G401.6 (cell line): Measurements from ENCODE around the gene STUB1.

Experiments
- FAIRE-seq: peaks from 2 replicates; lab custom pipeline; 2012; peaks lifted over from hg19 to GRCh38; lab: Jason Lieb, UNC

Gene STUB1

DNA sequence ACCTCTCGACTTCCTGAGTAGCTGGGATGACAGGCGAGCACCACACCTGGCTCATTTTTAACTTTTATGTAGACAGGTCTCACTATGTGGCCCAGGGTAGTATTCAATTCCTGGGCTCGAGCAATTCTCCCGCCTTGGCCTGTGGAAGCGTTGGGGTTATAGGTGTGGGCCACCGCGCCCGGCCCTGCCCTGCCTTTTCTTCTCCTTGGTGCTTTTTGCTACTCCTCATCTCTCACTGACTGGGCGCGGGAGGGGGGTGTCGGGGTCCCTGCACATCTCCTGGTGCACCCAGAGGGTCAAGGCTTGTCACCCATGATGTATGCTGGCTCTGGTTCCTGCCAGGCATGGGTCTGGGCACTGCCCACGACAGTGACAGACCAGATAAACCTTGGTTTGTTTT is 35.7 kb upstream of the STUB1 start:
- FAIRE-seq, result no peak

- FAIRE-seq, result no peak
Observed at GRCh38 chr16:645852-646678, 34.1 kb upstream of the STUB1 start.

- FAIRE-seq, result no peak
Observed at GRCh38 chr16:646679-647172, 33.5 kb upstream of the STUB1 start.

DNA sequence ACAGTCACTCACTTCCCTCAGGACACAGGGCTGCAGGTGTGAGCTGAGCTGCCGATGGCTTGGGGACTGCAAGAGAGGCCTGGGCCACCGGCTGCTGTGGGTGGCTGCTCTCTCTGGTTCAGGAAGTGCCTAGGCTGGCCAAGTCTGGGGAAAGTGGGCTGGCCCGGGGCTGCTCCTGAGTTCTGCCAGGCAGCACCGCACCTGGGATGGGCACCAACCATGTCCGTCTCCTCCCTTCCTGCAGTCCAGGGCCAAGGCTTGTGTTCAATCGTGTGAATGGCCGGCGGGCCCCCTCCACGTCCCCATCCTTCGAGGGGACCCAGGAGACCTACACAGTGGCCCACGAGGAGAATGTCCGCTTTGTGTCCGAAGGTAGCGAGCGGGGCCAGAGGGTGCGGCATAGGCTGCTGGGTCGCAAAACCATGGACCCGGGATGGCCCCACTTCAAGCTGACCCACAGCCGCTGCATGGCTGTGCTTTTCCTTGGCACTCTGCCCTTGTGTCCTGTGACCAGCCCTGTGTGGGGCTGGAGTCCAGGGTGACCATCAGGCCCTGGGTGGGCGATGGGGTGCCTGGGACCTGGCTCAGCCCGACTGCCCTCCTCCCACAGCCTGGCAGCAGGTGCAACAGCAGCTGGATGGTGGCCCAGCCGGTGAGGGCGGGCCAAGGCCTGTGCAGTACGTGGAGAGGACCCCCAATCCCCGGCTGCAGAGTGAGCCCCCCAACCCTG is 32.9 kb upstream of the STUB1 start:
- no peak for FAIRE-seq

GRCh38 chr16:648071-648780 is 32.0 kb upstream of the STUB1 start:
- FAIRE-seq, result no peak

DNA sequence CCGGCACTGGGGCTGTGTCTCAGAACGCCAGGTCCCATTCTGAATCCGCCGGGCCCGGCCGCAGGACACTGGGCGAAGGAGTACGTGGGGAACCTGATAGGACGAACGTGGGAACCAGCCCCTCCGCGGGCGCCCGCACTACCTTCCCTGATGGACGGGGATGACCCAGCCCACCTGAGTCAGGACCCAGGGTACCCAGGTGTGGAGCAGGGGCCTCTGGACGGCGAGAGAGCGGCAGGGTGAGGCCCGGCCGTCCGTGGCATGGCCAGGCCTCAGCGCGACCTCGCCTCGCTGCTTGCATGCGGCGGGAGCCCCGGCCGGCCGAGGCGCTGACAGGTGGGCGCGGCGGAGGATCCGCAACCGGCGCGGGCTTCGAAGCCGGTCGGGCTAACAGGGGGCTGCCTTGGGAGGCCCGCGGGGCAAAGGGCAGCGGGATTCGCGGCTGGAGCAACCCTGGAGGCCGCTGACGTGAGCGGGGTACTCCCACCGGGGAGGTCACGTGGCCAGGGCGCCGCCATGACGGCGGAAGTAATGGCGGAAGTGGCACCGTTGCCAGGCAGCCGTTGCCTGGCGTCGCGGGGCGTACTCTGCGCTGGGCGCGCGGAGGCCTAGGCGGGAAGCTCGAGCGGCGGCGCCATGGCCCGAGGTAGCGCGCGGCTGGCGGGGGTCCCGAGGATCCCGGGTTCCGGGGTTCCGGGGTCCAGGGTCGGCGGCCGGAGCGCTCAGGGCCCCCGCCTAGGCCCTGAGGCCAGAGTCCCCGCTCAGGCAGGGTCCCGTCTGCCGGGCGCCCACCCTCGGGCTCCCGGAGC is 31.2 kb upstream of the STUB1 start, which contains the start of gene WDR90:
TSS of gene WDR90 (plus strand) at position 585 of the 809 bp plus-strand sequence. CDS start at position 637, 52 bp downstream.
- peak; percentile 63 for FAIRE-seq

DNA sequence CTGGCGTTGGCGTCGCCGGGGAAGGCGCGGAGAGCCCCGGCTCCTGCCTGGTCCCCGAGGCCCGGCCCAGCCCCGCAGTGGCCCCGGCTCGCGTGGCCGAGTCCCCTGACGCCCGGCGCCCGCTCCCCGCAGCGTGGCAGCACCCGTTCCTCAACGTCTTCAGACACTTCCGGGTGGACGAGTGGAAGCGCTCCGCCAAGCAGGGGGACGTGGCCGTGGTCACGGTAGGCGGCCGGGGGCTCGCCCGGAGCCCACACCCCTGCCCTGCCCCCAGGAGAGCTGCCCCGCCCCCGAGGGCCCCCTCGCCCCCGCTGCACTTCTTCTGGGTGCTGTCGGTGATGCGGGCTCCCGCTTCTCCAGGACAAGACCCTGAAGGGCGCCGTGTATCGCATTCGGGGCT is 30.6 kb upstream of the STUB1 start:
- FAIRE-seq, result no peak

DNA sequence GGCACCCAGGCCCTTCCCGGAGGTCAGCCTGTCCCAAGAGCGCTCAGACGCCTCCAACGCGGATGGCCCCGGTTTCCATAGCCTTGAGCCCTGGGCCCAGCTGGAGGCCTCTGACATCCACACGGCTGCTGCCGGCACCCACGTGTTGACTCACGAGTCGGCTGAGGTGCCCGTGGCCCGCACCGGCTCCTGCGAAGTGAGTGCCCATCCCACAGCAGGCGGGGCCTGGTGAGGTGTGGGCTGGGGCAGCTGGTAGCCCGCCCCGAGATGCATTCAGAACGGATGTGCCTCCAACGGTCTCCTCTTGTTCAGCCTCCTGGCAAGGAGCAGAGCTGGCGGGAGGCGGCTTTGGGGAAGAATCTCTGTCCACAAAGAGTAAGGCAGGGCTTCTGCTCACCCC is 28.4 kb upstream of the STUB1 start:
- FAIRE-seq, result no peak

GRCh38 chr16:652454-653305 is 27.5 kb upstream of the STUB1 start:
- no peak for FAIRE-seq

- FAIRE-seq, result no peak
Observed at GRCh38 chr16:654034-654433, 26.2 kb upstream of the STUB1 start.

- no peak for FAIRE-seq
Observed at GRCh38 chr16:657487-657886, 22.7 kb upstream of the STUB1 start.

GRCh38 chr16:658679-659571 is 21.3 kb upstream of the STUB1 start:
- FAIRE-seq, result no peak

GRCh38 chr16:659618-660017 is 20.6 kb upstream of the STUB1 start:
- FAIRE-seq, result no peak

DNA sequence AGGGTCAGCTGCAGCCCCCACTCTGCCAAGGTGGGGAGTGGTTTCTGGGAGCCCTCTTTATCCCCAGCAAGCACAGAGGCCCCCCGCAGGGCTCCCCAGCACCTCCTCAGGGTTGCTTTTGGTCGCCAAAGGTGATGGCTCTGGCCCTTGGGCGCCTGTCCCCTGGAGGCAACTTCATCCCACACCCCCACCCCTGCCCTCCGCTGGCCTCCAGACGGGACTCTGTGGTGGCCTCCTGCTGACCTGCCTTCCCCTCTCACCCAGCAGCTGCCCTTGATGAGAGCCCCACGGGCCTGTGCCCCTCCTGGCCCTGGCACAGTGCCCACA is 20.1 kb upstream of the STUB1 start:
- FAIRE-seq, result no peak

GRCh38 chr16:660459-661183 is 19.6 kb upstream of the STUB1 start:
- FAIRE-seq, result no peak

DNA sequence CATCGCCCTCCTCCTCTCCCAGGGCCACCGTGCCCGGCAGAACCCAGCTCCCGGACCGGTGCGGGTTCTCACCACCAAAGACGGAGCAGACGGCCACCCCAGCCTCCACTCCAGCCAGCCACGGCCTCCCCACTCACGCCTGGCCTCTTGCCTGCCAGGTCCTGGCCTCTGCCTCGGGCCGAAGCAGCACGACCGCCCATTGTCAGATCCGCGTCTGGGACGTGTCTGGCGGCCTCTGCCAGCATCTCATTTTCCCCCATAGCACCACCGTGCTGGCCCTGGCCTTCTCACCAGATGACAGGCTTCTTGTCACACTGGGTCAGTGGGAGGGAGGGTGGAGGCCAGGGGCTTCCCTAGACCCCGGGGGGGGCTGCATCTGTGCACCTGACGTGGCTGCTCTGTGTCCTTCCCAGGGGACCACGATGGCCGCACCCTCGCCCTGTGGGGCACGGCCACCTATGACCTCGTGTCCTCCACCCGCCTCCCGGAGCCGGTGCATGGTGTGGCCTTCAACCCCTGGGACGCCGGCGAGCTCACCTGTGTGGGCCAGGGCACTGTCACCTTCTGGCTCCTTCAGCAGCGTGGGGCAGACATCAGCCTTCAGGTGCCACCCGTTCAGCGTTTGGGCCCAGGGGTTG is 18.9 kb upstream of the STUB1 start:
- FAIRE-seq, result no peak

DNA sequence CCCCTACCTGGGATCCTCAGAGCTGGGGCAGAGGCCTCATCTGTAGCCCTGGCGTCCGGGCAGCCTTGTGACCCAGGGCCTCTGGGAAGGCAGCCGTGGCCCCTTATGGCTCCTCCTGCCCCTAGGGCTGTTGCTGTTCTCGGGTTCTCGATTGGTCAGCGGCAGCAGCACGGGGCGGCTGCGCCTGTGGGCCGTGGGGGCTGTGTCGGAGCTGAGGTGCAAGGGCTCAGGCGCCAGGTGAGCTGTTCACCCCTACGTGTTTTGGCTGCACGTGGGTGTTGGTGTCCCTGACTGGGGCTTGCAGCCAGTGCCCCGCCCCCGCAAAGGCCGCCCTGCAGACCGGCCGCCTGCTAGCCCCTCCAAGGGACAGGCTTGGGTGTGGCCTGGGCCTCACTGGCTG is 18.1 kb upstream of the STUB1 start:
- FAIRE-seq, result no peak

- FAIRE-seq, result no peak
Observed at GRCh38 chr16:662597-662996, 17.6 kb upstream of the STUB1 start.

GRCh38 chr16:666572-666971 is 13.6 kb upstream of the STUB1 start:
- FAIRE-seq, result no peak
